ENCODE results near the gene ZBTB18. TPM values are rescaled to one million over a fixed set of nuclear protein-coding genes. Genes with fewer than 3 reads are reported as not detected.
"Not testable (repeated sequence)": the region's sequence is repeated elsewhere in the genome, so short reads cannot be mapped to it uniquely, and the experiment has no call there.

ZBTB18 gene
- polyA plus RNA-seq, 2 of the 4 experiments (the other 2 are of a cell fraction), result 9.7 to 9.9 TPM

GRCh38 chr1:244013100-244013499 is 38.0 kb upstream of the ZBTB18 start:
- CTCF ChIA-PET, result interaction anchor here (1.6 kb wide), 1 partner anchor 286 kb away, joined by 4 read pairs; no protein-coding TSS in a partner anchor

GRCh38 chr1:244014862-244015261 is 36.2 kb upstream of the ZBTB18 start:
- H3K4me2 ChIP-seq; H3K9me3 ChIP-seq; DNase-seq (ENCODE audit: low read depth in 1 of 2, low spot score in 1 of 2); FAIRE-seq; H3K4me1 ChIP-seq; H3K27ac ChIP-seq; ATAC-seq; H3K4me3 ChIP-seq; POLR2A ChIA-PET: not testable (repeated sequence)
- WGBS (ENCODE audit: missing lambda C conversion rate), result 3% methylated on average over 3 of the region's 3 CpGs
- CTCF ChIA-PET, result interaction anchor here (1.6 kb wide), 1 partner anchor 284 kb away, joined by 4 read pairs; no protein-coding TSS in a partner anchor

More at GRCh38 chr1:244013100-244013499, 38.0 kb upstream of the ZBTB18 start:
- Histone ChIP-seq H3K27ac (no peak overlapping the region), H3K4me2 (no peak overlapping the region), H3K4me1 (no peaks in the 10 kb centered on the region), H3K9me3 (no peaks in the 10 kb centered on the region), H3K4me3 (no peak overlapping the region)
- FAIRE-seq, result no peak
- no peak for TF ChIP-seq NFE2L2 (conservative IDR thresholded peaks at IDR 0.05; ENCODE audit: low read length)
- no peak for TF ChIP-seq SMC3 (IDR thresholded peaks at IDR 0.05)
- TF ChIP-seq JUN (IDR thresholded peaks at IDR 0.05), result no peak
- TF ChIP-seq REST (IDR thresholded peaks at IDR 0.05), result no peak
- no peak for TF ChIP-seq HOXA7 (CRISPR knock-in tag; IDR thresholded peaks at IDR 0.05)
- TF ChIP-seq JUNB (IDR thresholded peaks at IDR 0.05), result no peak
- TF ChIP-seq NR3C1 (IDR thresholded peaks at IDR 0.05), result no peak
- TF ChIP-seq CBX2 (IDR thresholded peaks at IDR 0.05; ENCODE audit: borderline replicate concordance, low read depth), result no peak
- TF ChIP-seq KDM5A (IDR thresholded peaks at IDR 0.05), result no peak
- no peak for TF ChIP-seq RARB (CRISPR knock-in tag; IDR thresholded peaks at IDR 0.05)
- no peak for TF ChIP-seq USF2 (IDR thresholded peaks at IDR 0.05)
- no peak for TF ChIP-seq E2F6 (IDR thresholded peaks at IDR 0.05; ENCODE audit: borderline replicate concordance, low read depth)
- no peak for TF ChIP-seq TFCP2L1 (CRISPR knock-in tag; IDR thresholded peaks at IDR 0.05)
- WGBS (ENCODE audit: missing lambda C conversion rate), result 92% methylated on average over 2 of the region's 2 CpGs
- ATAC-seq, result no peak
- POLR2A ChIA-PET, result no interaction called here
- DNase-seq (ENCODE audit: low read depth in 1 of 2, low spot score in 1 of 2), result no peak

- no peaks in the 10 kb centered on the region for H3K4me1 ChIP-seq
- DNase-seq (ENCODE audit: low read depth in 1 of 2, low spot score in 1 of 2) (no peak), ATAC-seq (no peak), FAIRE-seq (no peak)
- no peaks in the 10 kb centered on the region for H3K9me3 ChIP-seq
- H3K27ac ChIP-seq, result no peak overlapping the region
- ChIA-PET CTCF (no interaction called here), POLR2A (no interaction called here)
- 56% methylated on average over 4 of the region's 4 CpGs for WGBS (ENCODE audit: missing lambda C conversion rate)
- no peak for TF ChIP-seq BCL3 (IDR thresholded peaks at IDR 0.05)
- TF ChIP-seq NR3C1 (IDR thresholded peaks at IDR 0.05), result no peak
- no peak for TF ChIP-seq ZC3H11A (IDR thresholded peaks at IDR 0.05)
- TF ChIP-seq FOSB (CRISPR knock-in tag; IDR thresholded peaks at IDR 0.05), result no peak
- no peak for TF ChIP-seq MAFK (IDR thresholded peaks at IDR 0.05; ENCODE audit: partially characterized antibody)
- no peak overlapping the region for H3K4me3 ChIP-seq
- no peak overlapping the region for H3K4me2 ChIP-seq
Observed at GRCh38 chr1:244019982-244020485, 31.0 kb upstream of the ZBTB18 start.
